SH-SY5Y (cell line): ENCODE data around the gene PLOD1.

Source experiments
- GATA2 ChIP-seq: IDR thresholded peaks from 2 replicates; pipeline ENCODE4 v1.6.1; 2011; ENCODE audit warnings: mild to moderate bottlenecking, low read depth, low read length
- GATA3 ChIP-seq: IDR thresholded peaks from 2 replicates; pipeline ENCODE4 v1.6.1; 2011; ENCODE audit warnings: low read depth, mild to moderate bottlenecking, low read length, moderate library complexity

DNA sequence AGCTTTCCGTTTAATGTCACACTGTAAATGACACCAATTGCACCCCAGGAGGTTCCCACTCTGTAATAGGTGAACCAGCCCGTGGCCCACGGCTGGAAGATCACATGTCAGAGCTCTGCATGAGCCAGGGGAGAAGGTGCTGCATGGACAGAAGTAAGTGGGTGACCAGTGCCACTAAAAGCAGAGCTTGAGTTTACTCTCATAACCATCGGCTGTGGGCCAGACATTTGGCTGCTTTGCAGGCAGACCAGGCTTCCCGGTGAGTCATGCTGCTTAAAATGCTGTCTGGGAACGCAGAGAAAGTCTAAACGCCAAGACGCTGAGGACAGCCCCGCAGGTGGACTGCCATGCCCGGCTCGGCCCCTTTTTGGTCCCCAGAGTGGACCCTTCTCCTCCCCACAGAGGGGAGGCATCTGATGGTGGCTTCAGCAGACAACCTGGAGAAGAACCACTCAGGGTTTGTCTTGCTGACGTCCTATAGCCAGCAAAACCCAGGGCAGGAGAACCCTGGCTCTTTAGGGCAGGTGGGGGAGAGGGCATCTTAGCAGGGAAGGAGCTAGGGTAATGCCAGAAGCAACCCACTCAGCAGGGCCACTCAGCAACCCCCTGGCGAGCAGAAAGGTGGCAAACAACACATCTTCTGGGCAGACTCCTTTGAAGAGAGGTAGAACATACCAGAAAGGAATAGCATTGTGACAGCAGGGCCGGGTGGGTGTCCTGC lies 15.6 kb upstream of the PLOD1 start:
- TF ChIP-seq GATA2 (no peak), GATA3 (no peak)
